GM12891 (cell line): Measurements from ENCODE around the gene SULT2B1.

Experiments
- PAX5 ChIP-seq: IDR thresholded peaks from 2 replicates; pipeline ENCODE4 v1.6.1; 2011; ENCODE audit warnings: low read length, moderate library complexity, mild to moderate bottlenecking; ENCODE audit not compliant: insufficient read depth, severe bottlenecking
- POLR2A ChIP-seq: IDR thresholded peaks from 2 replicates; pipeline ENCODE4 v1.6.1; 2011; ENCODE audit warnings: low read depth, low read length, control low read depth
- POLR2AphosphoS5 ChIP-seq: IDR thresholded peaks from 2 replicates; pipeline ENCODE4 v1.6.1; 2011; ENCODE audit warnings: low read depth, low read length, control low read depth
- POU2F2 ChIP-seq: IDR thresholded peaks from 2 replicates; pipeline ENCODE4 v1.6.1; 2011; ENCODE audit warnings: low read depth, mild to moderate bottlenecking, control low read depth, low read length, moderate library complexity
- SPI1 ChIP-seq: IDR thresholded peaks from 2 replicates; pipeline ENCODE4 v1.6.1; 2011; ENCODE audit warnings: low read depth, low read length, control low read depth
- TAF1 ChIP-seq: IDR thresholded peaks from 2 replicates; pipeline ENCODE4 v1.6.1; 2011; ENCODE audit warnings: low read depth, low read length, control low read depth

- no peak for TF ChIP-seq POLR2A
- TF ChIP-seq POLR2AphosphoS5 = no peak
- no peak for TF ChIP-seq PAX5
- TF ChIP-seq TAF1 = no peak
- no peak for TF ChIP-seq POU2F2
- TF ChIP-seq SPI1 = no peak
Observed at GRCh38 chr19:48606463-48607358, 54.7 kb downstream of the SULT2B1 start, which contains the start of gene SPACA4.
